ENCODE results near the gene MGAT4C. TPM values are rescaled to one million over a fixed set of nuclear protein-coding genes. Genes with fewer than 3 reads are reported as not detected.

Gene MGAT4C
- polyA plus RNA-seq, 1 donor (not counting 4 experiments of a cell fraction or from before 2014, with no cell fraction given): not detected

DNA sequence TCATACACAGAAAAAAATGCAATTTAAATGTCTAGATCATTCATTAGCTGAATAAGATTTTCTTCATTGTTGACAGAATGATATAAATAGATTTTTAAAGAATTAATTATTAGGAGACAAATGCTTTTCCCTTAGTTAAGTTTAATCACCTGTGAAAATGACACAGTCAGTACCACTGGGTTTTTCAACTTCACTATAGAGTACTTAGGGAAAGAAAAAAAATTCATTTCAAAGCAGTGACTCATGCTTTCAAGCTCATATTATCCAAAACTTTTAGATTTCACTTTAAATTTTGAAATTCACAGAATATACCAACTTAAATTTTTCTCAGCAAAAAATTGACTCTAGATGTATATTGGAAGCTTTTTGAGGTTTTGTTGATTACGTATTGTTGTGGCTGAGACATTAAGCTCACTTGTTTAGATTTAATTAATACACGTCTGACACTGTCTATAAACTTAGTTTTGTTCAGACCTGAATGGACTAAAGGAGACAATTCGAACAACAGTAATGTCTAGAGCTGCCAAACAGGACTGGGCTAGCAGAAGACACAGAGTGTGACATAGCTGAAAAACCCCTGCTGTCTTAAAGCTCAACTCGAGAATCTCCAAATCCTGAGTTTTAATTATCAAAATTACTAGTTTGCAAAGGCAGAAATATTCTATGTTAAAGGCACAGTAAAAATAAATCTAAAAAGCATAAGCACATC is 1.6 kb downstream of the MGAT4C start:
- no peaks in the 10 kb centered on the region for H3K79me2 ChIP-seq (ENCODE audit: control insufficient read depth, insufficient read depth, low read length)
- TF ChIP-seq EZH2 (IDR thresholded peaks at IDR 0.05; ENCODE audit: low read length): no peak
- TF ChIP-seq, protein P1, sequence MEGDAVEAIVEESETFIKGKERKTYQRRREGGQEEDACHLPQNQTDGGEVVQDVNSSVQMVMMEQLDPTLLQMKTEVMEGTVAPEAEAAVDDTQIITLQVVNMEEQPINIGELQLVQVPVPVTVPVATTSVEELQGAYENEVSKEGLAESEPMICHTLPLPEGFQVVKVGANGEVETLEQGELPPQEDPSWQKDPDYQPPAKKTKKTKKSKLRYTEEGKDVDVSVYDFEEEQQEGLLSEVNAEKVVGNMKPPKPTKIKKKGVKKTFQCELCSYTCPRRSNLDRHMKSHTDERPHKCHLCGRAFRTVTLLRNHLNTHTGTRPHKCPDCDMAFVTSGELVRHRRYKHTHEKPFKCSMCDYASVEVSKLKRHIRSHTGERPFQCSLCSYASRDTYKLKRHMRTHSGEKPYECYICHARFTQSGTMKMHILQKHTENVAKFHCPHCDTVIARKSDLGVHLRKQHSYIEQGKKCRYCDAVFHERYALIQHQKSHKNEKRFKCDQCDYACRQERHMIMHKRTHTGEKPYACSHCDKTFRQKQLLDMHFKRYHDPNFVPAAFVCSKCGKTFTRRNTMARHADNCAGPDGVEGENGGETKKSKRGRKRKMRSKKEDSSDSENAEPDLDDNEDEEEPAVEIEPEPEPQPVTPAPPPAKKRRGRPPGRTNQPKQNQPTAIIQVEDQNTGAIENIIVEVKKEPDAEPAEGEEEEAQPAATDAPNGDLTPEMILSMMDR (optimal IDR thresholded peaks at IDR 0.05 in 1 of 3, IDR thresholded peaks at IDR 0.05 in 1 of 3, conservative IDR thresholded peaks at IDR 0.05 in 1 of 3; ENCODE audit: extremely low read depth in 1 of 3, insufficient read depth in 2 of 3, low read length in 3 of 3): no peak
- H3K4me1 ChIP-seq (ENCODE audit: control insufficient read depth, extremely low read depth, insufficient read depth, low read length): no peaks in the 10 kb centered on the region
- H3K4me3 ChIP-seq (ENCODE audit: control insufficient read depth in 2 of 3, extremely low read depth in 1 of 3, insufficient read depth in 2 of 3, low read depth in 1 of 3, low read length in 3 of 3): no peak overlapping the region
- no peak overlapping the region for H3K4me2 ChIP-seq (ENCODE audit: control insufficient read depth, extremely low read depth, insufficient read depth, low read depth, low read length)
- no peak overlapping the region for H2AFZ ChIP-seq (ENCODE audit: control insufficient read depth, low read length)
- H3K9me1 ChIP-seq (ENCODE audit: control insufficient read depth, extremely low read depth, insufficient read depth, low read length): no peaks in the 10 kb centered on the region
- no peaks in the 10 kb centered on the region for H3K36me3 ChIP-seq (ENCODE audit: control insufficient read depth in 2 of 2, extremely low read depth in 1 of 2, insufficient read depth in 2 of 2, low read length in 2 of 2)
- no peaks in the 10 kb centered on the region for H3K9me3 ChIP-seq (ENCODE audit: control insufficient read depth, low read depth, low read length)
- FAIRE-seq (no peak), DNase-seq (ENCODE audit: low read depth, low spot score) (no peak)
- H3K27me3 ChIP-seq (ENCODE audit: control insufficient read depth, extremely low read depth, insufficient read depth, low read length): no peaks in the 10 kb centered on the region
- H4K20me1 ChIP-seq (ENCODE audit: control insufficient read depth, extremely low read depth, insufficient read depth, low read length): no peaks in the 10 kb centered on the region
- no peak overlapping the region for H3K9ac ChIP-seq (ENCODE audit: control insufficient read depth, extremely low read depth, insufficient read depth, low read length)
- H3K27ac ChIP-seq (ENCODE audit: control insufficient read depth, insufficient read depth, low read length): no peak overlapping the region
- dilution Hi-C loops (cut with MboI; ENCODE audit: extremely low pct_ligation_motif_present, low sequenced_read_pairs): no loop called here

DNA sequence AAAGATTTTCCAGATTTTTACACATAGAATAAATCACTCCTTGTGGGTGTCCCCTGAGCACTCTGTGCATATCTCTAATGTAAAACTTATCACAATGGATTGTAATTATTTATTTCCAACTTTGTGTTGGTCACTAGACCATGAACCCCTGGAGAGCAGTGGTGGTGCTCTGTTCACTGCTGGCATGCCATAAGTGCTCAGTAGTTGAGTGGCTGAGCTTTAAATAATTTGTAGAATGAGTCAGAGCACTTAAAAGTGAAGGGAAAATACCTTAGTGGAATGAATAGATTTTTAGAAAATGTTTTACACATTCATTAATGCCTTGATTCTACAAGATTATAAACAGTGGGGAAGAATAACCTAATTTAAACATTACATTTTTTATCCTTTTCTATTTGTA is 6.3 kb downstream of the MGAT4C start:
- no peak overlapping the region for H3K4me3 ChIP-seq (ENCODE audit: control insufficient read depth in 2 of 3, extremely low read depth in 1 of 3, insufficient read depth in 2 of 3, low read depth in 1 of 3, low read length in 3 of 3)
- H2AFZ ChIP-seq (ENCODE audit: control insufficient read depth, low read length): no peak overlapping the region
- dilution Hi-C loops (cut with MboI; ENCODE audit: extremely low pct_ligation_motif_present, low sequenced_read_pairs): no loop called here
- TF ChIP-seq EZH2 (IDR thresholded peaks at IDR 0.05; ENCODE audit: low read length): no peak
- TF ChIP-seq, protein P1 (optimal IDR thresholded peaks at IDR 0.05 in 1 of 3, IDR thresholded peaks at IDR 0.05 in 1 of 3, conservative IDR thresholded peaks at IDR 0.05 in 1 of 3; ENCODE audit: extremely low read depth in 1 of 3, insufficient read depth in 2 of 3, low read length in 3 of 3): no peak
- no peaks in the 10 kb centered on the region for H3K9me3 ChIP-seq (ENCODE audit: control insufficient read depth, low read depth, low read length)
- H3K9me1 ChIP-seq (ENCODE audit: control insufficient read depth, extremely low read depth, insufficient read depth, low read length): no peaks in the 10 kb centered on the region
- no peaks in the 10 kb centered on the region for H3K79me2 ChIP-seq (ENCODE audit: control insufficient read depth, insufficient read depth, low read length)
- H3K9ac ChIP-seq (ENCODE audit: control insufficient read depth, extremely low read depth, insufficient read depth, low read length): no peak overlapping the region
- no peaks in the 10 kb centered on the region for H3K4me1 ChIP-seq (ENCODE audit: control insufficient read depth, extremely low read depth, insufficient read depth, low read length)
- no peaks in the 10 kb centered on the region for H4K20me1 ChIP-seq (ENCODE audit: control insufficient read depth, extremely low read depth, insufficient read depth, low read length)
- no peak for DNase-seq (ENCODE audit: low read depth, low spot score)
- no peak overlapping the region for H3K27ac ChIP-seq (ENCODE audit: control insufficient read depth, insufficient read depth, low read length)
- H3K4me2 ChIP-seq (ENCODE audit: control insufficient read depth, extremely low read depth, insufficient read depth, low read depth, low read length): no peak overlapping the region
- no peaks in the 10 kb centered on the region for H3K36me3 ChIP-seq (ENCODE audit: control insufficient read depth in 2 of 2, extremely low read depth in 1 of 2, insufficient read depth in 2 of 2, low read length in 2 of 2)
- no peak for FAIRE-seq
- H3K27me3 ChIP-seq (ENCODE audit: control insufficient read depth, extremely low read depth, insufficient read depth, low read length): no peaks in the 10 kb centered on the region
